Activated CD8-positive, alpha-beta T cell treated with anti-CD3 and anti-CD28 coated beads, Interleukin-2, amount 10 ng/mL, durations not matched to agents 7 days and 5 days (primary cell): ENCODE measurements around the gene SNX25. TPM values are rescaled to one million over a fixed set of nuclear protein-coding genes. Genes with fewer than 3 reads are reported as not detected.

ENCODE experiments used
- ATAC-seq: fragments of 150-1000 bp; cut with Tn5 transposase; one replicate; pipeline ENCODE4 v1.10.0; 2021; ENCODE audit warnings: moderate library complexity
- CTCF ChIA-PET: fragments of 350-600 bp; sonication (Branson Sonifier 250); formaldehyde crosslinking; loops from one replicate; lab custom pipeline; 2021; ENCODE audit warnings: antibody characterized with exemption; lab: Charles Lee
- POLR2A ChIA-PET: fragments of 350-600 bp; sonication (Branson Sonifier 250); formaldehyde crosslinking; loops from one replicate; lab custom pipeline; 2021; ENCODE audit warnings: antibody characterized with exemption; lab: Charles Lee
- DNase-seq: peaks from one replicate; pipeline ENCODE4 v3.0.0-alpha.2; 2020
- H3K27ac Mint-ChIP-seq: one replicate; pipeline ENCODE4 v1.8.0; 2021; ENCODE audit warnings: mild to moderate bottlenecking, mixed read lengths
- H3K27me3 Mint-ChIP-seq: one replicate; pipeline ENCODE4 v1.8.0; 2021; ENCODE audit warnings: low read depth, mixed read lengths
- H3K36me3 Mint-ChIP-seq: one replicate; pipeline ENCODE4 v1.8.0; 2021; ENCODE audit warnings: low read depth, mixed read lengths
- H3K4me1 Mint-ChIP-seq: one replicate; pipeline ENCODE4 v1.8.0; 2021; ENCODE audit warnings: low read depth, mixed read lengths
- H3K4me3 Mint-ChIP-seq: one replicate; pipeline ENCODE4 v1.8.0; 2021; ENCODE audit warnings: mild to moderate bottlenecking, mixed read lengths
- H3K9me3 Mint-ChIP-seq: one replicate; pipeline ENCODE4 v1.8.0; 2022; ENCODE audit warnings: mixed read lengths; ENCODE audit not compliant: insufficient read depth
- total RNA-seq, 2 experiments: library from RNA; stranded (reverse); gene quantifications; one replicate each; pipeline ENCODE4 v1.2.3, GENCODE V29; 2021

The SNX25 gene
- total RNA-seq, 2 experiments from 2014 or later = 16.6 to 16.7 TPM

GRCh38 chr4:185411849-185412248, 202.5 kb downstream of the SNX25 start:
- no peaks in the 10 kb centered on the region for H3K27me3 Mint-ChIP-seq
- ChIA-PET POLR2A (interaction anchor here (1.6 kb wide), 1 partner anchor 14 kb away, joined by 5 read pairs; the partner anchor contains the start of gene UFSP2), CTCF (no interaction called here)
- no peak for ATAC-seq
- DNase-seq = no peak
- H3K36me3 Mint-ChIP-seq = peaks cover 18% of the 10 kb centered on the region
- no peak overlapping the region for H3K27ac Mint-ChIP-seq
- no peaks in the 10 kb centered on the region for H3K4me1 Mint-ChIP-seq
- H3K9me3 Mint-ChIP-seq = no peaks in the 10 kb centered on the region
- H3K4me3 Mint-ChIP-seq = no peak overlapping the region

- Mint-ChIP-seq H3K36me3 (peaks cover 23% of the 10 kb centered on the region), H3K4me3 (no peak overlapping the region), H3K4me1 (no peaks in the 10 kb centered on the region), H3K27ac (no peak overlapping the region), H3K27me3 (no peaks in the 10 kb centered on the region), H3K9me3 (no peaks in the 10 kb centered on the region)
- no peak for DNase-seq
- ATAC-seq = no peak
- ChIA-PET CTCF (no interaction called here), POLR2A (interaction anchor here (1.6 kb wide), 1 partner anchor 13 kb away, joined by 5 read pairs; the partner anchor contains the start of gene UFSP2)
Observed at GRCh38 chr4:185412412-185412811, 203.0 kb downstream of the SNX25 start.

Other genes with a start within 250 kb of the SNX25 start
- not detected for gene HELT, start 191.1 kb upstream of the SNX25 start, total RNA-seq
- 1 to 10 TPM; 3.3 to 4.8 TPM for gene SLC25A4, start 66.3 kb upstream of the SNX25 start, total RNA-seq
- 10 to 100 TPM; 29.1 to 30.0 TPM for gene CFAP97, start 5.6 kb upstream of the SNX25 start, total RNA-seq
- 1 to 10 TPM in 1 of 2 experiments, under 1 TPM in 1; 0.97 to 1.3 TPM for gene LRP2BP, start 186.3 kb downstream of the SNX25 start, total RNA-seq
- gene ANKRD37, start 187.2 kb downstream of the SNX25 start, total RNA-seq = 10 to 100 TPM; 15.6 to 18.3 TPM
- 10 to 100 TPM; 16.6 to 20.3 TPM for gene UFSP2, start 216.4 kb downstream of the SNX25 start, total RNA-seq